Measurements from ENCODE around the gene KMO.

KMO gene

GRCh38 chr1:241532162-241532531, at the start of gene KMO:
TSS of gene KMO (plus strand) at chr1:241532378. CDS start at chr1:241532445, 67 bp downstream.
- H3K4me3 ChIP-seq (ENCODE audit: low read length) = peak within 1 kb of the TSS; percentile 74
- no peak for TF ChIP-seq ZNF274 (IDR thresholded peaks at IDR 0.05; ENCODE audit: low read depth, low read length)

DNA sequence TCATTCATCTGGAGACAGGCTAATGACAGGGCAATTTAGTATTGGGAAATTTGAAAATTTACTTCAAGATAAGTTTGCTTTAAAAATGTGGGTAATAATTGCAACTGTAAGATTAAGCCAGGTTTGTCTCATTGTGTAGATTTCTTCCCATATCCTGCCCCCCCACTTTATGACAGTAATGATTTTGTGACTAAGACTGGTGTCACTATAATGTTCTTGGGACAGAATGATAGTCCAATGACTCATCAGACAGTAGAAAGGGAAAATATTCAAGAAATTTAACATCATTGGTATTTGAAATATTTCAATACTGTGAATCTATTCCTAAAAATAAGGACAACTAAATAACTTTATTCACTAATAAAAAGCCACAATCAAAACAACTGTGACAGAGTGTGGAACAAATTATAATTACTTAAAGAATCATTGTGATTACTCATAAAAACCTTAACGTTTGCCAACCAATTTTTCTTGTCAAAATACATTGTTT, 49.4 kb upstream of the KMO start:
- no peak overlapping the region for H3K4me3 ChIP-seq (ENCODE audit: low read length)
- TF ChIP-seq ZNF274 (IDR thresholded peaks at IDR 0.05; ENCODE audit: low read depth, low read length) = no peak

DNA sequence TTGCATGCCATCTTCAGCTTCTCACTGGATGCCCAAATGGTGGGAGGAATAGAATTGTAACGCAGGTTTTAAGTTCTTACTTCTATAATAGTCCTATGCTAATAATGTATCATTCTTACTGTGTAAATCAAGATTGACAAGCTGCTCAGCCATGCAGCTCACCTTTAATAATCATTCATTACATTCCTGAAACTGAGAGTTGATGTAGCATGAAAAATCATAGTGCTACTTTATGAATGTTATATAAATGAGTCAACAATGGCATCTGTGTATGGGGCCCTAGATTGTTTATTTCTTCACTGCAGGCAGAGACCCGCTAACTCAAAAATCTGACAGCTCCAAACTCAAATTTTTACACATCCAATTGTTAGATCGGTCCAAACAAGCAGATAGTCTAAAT, 47.0 kb upstream of the KMO start:
- TF ChIP-seq ZNF274 (IDR thresholded peaks at IDR 0.05; ENCODE audit: low read depth, low read length) = no peak
- no peak overlapping the region for H3K4me3 ChIP-seq (ENCODE audit: low read length)

- TF ChIP-seq ZNF274 (IDR thresholded peaks at IDR 0.05; ENCODE audit: low read depth, low read length) = no peak
- H3K4me3 ChIP-seq (ENCODE audit: low read length) = no peak overlapping the region
Observed at GRCh38 chr1:241485554-241485992, 46.6 kb upstream of the KMO start.

GRCh38 chr1:241488739-241489138, 43.4 kb upstream of the KMO start:
- no peak for TF ChIP-seq ZNF274 (IDR thresholded peaks at IDR 0.05; ENCODE audit: low read depth, low read length)

GRCh38 chr1:241495741-241496140, 36.4 kb upstream of the KMO start:
- TF ChIP-seq ZNF274 (IDR thresholded peaks at IDR 0.05; ENCODE audit: low read depth, low read length) = no peak
- no peak overlapping the region for H3K4me3 ChIP-seq (ENCODE audit: low read length)

More at GRCh38 chr1:241488739-241489138, 43.4 kb upstream of the KMO start:
- no peak overlapping the region for H3K4me3 ChIP-seq (ENCODE audit: low read length)

DNA sequence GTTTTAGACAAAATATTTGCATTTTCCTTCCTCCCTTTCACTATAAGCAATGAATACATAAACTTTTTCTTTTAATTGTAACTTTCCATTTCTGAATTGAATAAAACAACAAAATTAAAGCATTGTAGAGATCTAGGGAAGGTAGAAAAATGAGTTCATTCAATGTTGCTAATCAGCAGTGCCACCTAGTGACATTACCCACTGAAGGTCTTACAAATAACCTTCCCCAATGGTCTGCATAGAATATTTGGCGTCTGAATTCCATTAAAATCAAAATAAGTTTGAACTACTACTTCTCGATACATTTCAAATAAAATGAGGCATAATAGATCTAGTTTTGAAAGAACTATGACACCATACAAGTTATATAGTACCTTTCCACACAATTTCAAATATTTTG, 32.3 kb upstream of the KMO start:
- no peak for TF ChIP-seq ZNF274 (IDR thresholded peaks at IDR 0.05; ENCODE audit: low read depth, low read length)

GRCh38 chr1:241503444-241503843, 28.7 kb upstream of the KMO start:
- no peak for TF ChIP-seq ZNF274 (IDR thresholded peaks at IDR 0.05; ENCODE audit: low read depth, low read length)
- H3K4me3 ChIP-seq (ENCODE audit: low read length) = no peak overlapping the region

More for the DNA sequence above, 32.3 kb upstream of the KMO start:
- H3K4me3 ChIP-seq (ENCODE audit: low read length) = no peak overlapping the region

- no peak for TF ChIP-seq ZNF274 (IDR thresholded peaks at IDR 0.05; ENCODE audit: low read depth, low read length)
- no peak overlapping the region for H3K4me3 ChIP-seq (ENCODE audit: low read length)
Observed at GRCh38 chr1:241507189-241507863, 24.9 kb upstream of the KMO start.

GRCh38 chr1:241513378-241513777, 18.8 kb upstream of the KMO start:
- TF ChIP-seq ZNF274 (IDR thresholded peaks at IDR 0.05; ENCODE audit: low read depth, low read length) = no peak
- no peak overlapping the region for H3K4me3 ChIP-seq (ENCODE audit: low read length)

DNA sequence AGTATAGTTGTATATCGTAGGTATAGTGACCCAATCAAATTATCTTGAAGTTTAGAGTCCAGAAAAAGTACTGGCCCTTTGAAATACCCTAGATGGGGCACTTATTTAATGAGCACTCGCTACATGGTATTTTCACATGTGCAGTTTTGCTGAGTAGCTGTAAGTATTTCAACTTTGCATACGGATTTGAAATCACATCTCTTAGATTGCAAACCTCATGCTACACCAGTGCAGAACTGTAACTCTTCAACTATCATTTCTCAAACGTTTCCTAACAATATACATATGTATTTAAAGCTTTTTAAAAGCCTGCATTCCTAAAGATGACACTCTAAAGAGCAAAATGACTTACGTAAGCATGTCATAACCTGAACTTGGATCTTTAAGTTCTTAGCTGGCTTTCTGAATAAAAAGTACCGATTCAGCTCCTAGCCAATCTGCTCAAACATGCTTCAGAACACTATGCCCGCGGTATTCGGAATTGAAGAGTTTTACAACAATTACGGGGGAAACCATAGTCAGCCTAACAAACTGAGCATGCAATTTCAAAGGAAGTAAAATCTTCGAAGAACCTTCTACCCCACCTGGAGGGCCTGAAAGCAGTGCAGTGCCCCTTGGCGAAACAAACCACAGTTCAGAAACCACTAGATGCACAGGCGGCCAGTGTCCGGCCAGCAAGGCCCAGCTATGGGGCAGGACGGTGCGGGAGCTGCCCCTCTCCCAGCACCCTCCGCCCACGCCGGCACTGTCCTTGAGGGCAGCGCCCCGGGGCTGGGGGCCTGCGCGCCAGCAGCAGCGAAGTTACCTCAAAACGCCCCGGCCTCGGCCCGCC, 13.5 kb upstream of the KMO start:
- no peak for TF ChIP-seq ZNF274 (IDR thresholded peaks at IDR 0.05; ENCODE audit: low read depth, low read length)
- H3K4me3 ChIP-seq (ENCODE audit: low read length) = peak overlapping the region; percentile 85

GRCh38 chr1:241519308-241520079, 12.7 kb upstream of the KMO start, which contains the start of gene FH:
TSS of gene FH (minus strand) at chr1:241519755. CDS start at chr1:241519722, 33 bp downstream.
- TF ChIP-seq ZNF274 (IDR thresholded peaks at IDR 0.05; ENCODE audit: low read depth, low read length) = no peak
- peak within 1 kb of the TSS; percentile 85 for H3K4me3 ChIP-seq (ENCODE audit: low read length)

GRCh38 chr1:241520080-241520465, 12.1 kb upstream of the KMO start:
- TF ChIP-seq ZNF274 (IDR thresholded peaks at IDR 0.05; ENCODE audit: low read depth, low read length) = no peak
- H3K4me3 ChIP-seq (ENCODE audit: low read length) = peak overlapping the region; percentile 38

DNA sequence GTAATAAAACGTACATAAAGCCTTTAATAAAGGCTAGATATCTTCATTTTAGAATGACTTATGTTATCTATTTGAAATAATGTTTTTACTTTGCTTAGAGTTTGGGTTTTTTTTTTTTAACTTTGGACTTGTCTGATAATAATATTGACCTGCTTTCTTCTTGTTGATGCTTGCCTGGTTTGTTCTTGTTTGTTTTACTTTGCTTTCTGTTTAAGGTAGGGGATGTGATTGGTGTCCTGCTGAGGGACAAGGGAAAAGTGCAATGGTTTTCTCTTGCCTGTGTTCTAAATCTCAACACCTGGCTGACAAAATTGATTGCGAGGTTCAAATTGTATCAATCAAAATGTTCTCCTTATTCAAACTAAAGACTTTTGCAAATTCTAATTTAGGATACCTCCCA, 10.5 kb upstream of the KMO start:
- TF ChIP-seq ZNF274 (IDR thresholded peaks at IDR 0.05; ENCODE audit: low read depth, low read length) = no peak
- H3K4me3 ChIP-seq (ENCODE audit: low read length) = no peak overlapping the region
